Measurements from ENCODE around the gene UGGT2. TPM values are rescaled to one million over a fixed set of nuclear protein-coding genes. Genes with fewer than 3 reads are reported as not detected.

The UGGT2 gene
- total RNA-seq, 2 experiments from 2014 or later = 1.8 TPM; not detected in 1

GRCh38 chr13:95870421-95870820 is 182.8 kb downstream of the UGGT2 start:
- no peaks in the 10 kb centered on the region for H3K9me3 ChIP-seq (ENCODE audit: low read length)
- H3K27ac ChIP-seq (ENCODE audit: low read depth, low read length, poor library complexity, severe bottlenecking) = no peak overlapping the region
- no peak for TF ChIP-seq EZH2phosphoT487 (IDR thresholded peaks at IDR 0.05; ENCODE audit: borderline replicate concordance, low read depth, low read length)
- TF ChIP-seq CTCF (conservative IDR thresholded peaks at IDR 0.05; ENCODE audit: low read length) = no peak
- no peak overlapping the region for H2AFZ ChIP-seq (ENCODE audit: low read length)
- no peaks in the 10 kb centered on the region for H3K79me2 ChIP-seq (ENCODE audit: insufficient read depth, low read depth, low read length)
- POLR2A ChIA-PET = no interaction called here
- intact Hi-C loops (cut with micrococcal nuclease; ENCODE audit: unreplicated experiment) = no loop called here
- CTCF ChIA-PET (ENCODE audit: unreplicated experiment) = no interaction called here
- no peak overlapping the region for H3K4me3 ChIP-seq (ENCODE audit: low read depth, low read length, poor library complexity, severe bottlenecking)
- no peaks in the 10 kb centered on the region for H4K20me1 ChIP-seq (ENCODE audit: insufficient read depth, low read length)
- no TSS peak for BruUV-seq (replicated peaks)
- no peak overlapping the region for H3K4me2 ChIP-seq (ENCODE audit: low read length)
- DNase-seq (ENCODE audit: low spot score) = no peak
- H3K4me1 ChIP-seq (ENCODE audit: insufficient read depth, low read length, poor library complexity, severe bottlenecking) = no peaks in the 10 kb centered on the region
- H3K36me3 ChIP-seq (ENCODE audit: insufficient read depth, low read length) = no peaks in the 10 kb centered on the region
- H3K9me2 ChIP-seq (ENCODE audit: insufficient read depth, low read length) = no peaks in the 10 kb centered on the region

- no peak for DNase-seq (ENCODE audit: low spot score)
- ChIA-PET CTCF (ENCODE audit: unreplicated experiment) (no interaction called here), POLR2A (no interaction called here)
- Histone ChIP-seq H3K9me2 (ENCODE audit: insufficient read depth, low read length) (no peaks in the 10 kb centered on the region), H3K9me3 (ENCODE audit: low read length) (no peaks in the 10 kb centered on the region), H3K4me3 (ENCODE audit: low read depth, low read length, poor library complexity, severe bottlenecking) (no peak overlapping the region), H4K20me1 (ENCODE audit: insufficient read depth, low read length) (no peaks in the 10 kb centered on the region), H2AFZ (ENCODE audit: low read length) (no peak overlapping the region), H3K4me2 (ENCODE audit: low read length) (no peak overlapping the region), H3K4me1 (ENCODE audit: insufficient read depth, low read length, poor library complexity, severe bottlenecking) (no peaks in the 10 kb centered on the region), H3K27ac (ENCODE audit: low read depth, low read length, poor library complexity, severe bottlenecking) (no peak overlapping the region), H3K79me2 (ENCODE audit: insufficient read depth, low read depth, low read length) (no peaks in the 10 kb centered on the region), H3K36me3 (ENCODE audit: insufficient read depth, low read length) (no peaks in the 10 kb centered on the region)
- BruUV-seq (replicated peaks) = no TSS peak
- intact Hi-C loops (cut with micrococcal nuclease; ENCODE audit: unreplicated experiment) = no loop called here
- TF ChIP-seq CTCF (conservative IDR thresholded peaks at IDR 0.05; ENCODE audit: low read length) (no peak), EZH2phosphoT487 (IDR thresholded peaks at IDR 0.05; ENCODE audit: borderline replicate concordance, low read depth, low read length) (no peak)
Measured at GRCh38 chr13:95865080-95865615, 188.1 kb downstream of the UGGT2 start.

GRCh38 chr13:95862408-95862807 is 190.8 kb downstream of the UGGT2 start:
- ChIA-PET POLR2A (no interaction called here), CTCF (ENCODE audit: unreplicated experiment) (no interaction called here)
- Histone ChIP-seq H3K9me3 (ENCODE audit: low read length) (no peaks in the 10 kb centered on the region), H3K27ac (ENCODE audit: low read depth, low read length, poor library complexity, severe bottlenecking) (no peak overlapping the region), H3K4me1 (ENCODE audit: insufficient read depth, low read length, poor library complexity, severe bottlenecking) (no peaks in the 10 kb centered on the region), H3K4me2 (ENCODE audit: low read length) (no peak overlapping the region), H3K79me2 (ENCODE audit: insufficient read depth, low read depth, low read length) (no peaks in the 10 kb centered on the region), H3K9me2 (ENCODE audit: insufficient read depth, low read length) (no peaks in the 10 kb centered on the region), H3K36me3 (ENCODE audit: insufficient read depth, low read length) (no peaks in the 10 kb centered on the region), H3K4me3 (ENCODE audit: low read depth, low read length, poor library complexity, severe bottlenecking) (no peak overlapping the region), H2AFZ (ENCODE audit: low read length) (no peak overlapping the region), H4K20me1 (ENCODE audit: insufficient read depth, low read length) (no peaks in the 10 kb centered on the region)
- TF ChIP-seq CTCF (conservative IDR thresholded peaks at IDR 0.05; ENCODE audit: low read length) (no peak), EZH2phosphoT487 (IDR thresholded peaks at IDR 0.05; ENCODE audit: borderline replicate concordance, low read depth, low read length) (no peak)
- intact Hi-C loops (cut with micrococcal nuclease; ENCODE audit: unreplicated experiment) = no loop called here
- DNase-seq (ENCODE audit: low spot score) = no peak
- BruUV-seq (replicated peaks) = no TSS peak

Data from OCI-LY7 (cell line).